ENCODE measurements around the gene PLXNA4.

DNA sequence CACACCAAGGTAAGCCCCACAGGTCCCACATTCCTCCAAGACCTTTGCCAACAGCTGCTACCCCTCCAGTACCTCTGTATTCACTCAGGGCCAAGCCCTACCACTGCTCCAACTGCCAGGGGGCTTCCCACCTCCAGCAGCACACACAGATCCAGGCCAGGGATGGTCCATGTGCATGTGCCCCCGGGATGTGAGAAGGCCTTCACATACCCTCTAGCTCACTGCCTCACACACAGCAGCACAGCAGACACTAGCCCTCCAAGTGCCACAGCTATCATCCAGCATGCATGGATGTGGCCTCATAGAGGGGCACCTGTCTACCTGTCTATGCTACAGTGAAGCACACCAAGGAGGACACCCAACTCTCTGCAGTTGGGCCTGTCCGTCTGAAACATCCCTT lies 488.8 kb downstream of the PLXNA4 start:
- TF ChIP-seq RCOR1 (IDR thresholded peaks at IDR 0.05; ENCODE audit: borderline replicate concordance in 1 of 2, low read depth in 2 of 2, low read length in 2 of 2) (no peak), CBFB (CRISPR knock-in tag; IDR thresholded peaks at IDR 0.05) (no peak)
